HG02938 (cell line): ENCODE data around the gene DNAL1.

Source experiments
- ATAC-seq: cut with Tn5 transposase; IDR thresholded peaks from one replicate; pipeline ENCODE4 v1.9.1; 2021; ENCODE audit warnings: mild to moderate bottlenecking, moderate library complexity; ENCODE audit not compliant: unreplicated experiment

Gene DNAL1

DNA sequence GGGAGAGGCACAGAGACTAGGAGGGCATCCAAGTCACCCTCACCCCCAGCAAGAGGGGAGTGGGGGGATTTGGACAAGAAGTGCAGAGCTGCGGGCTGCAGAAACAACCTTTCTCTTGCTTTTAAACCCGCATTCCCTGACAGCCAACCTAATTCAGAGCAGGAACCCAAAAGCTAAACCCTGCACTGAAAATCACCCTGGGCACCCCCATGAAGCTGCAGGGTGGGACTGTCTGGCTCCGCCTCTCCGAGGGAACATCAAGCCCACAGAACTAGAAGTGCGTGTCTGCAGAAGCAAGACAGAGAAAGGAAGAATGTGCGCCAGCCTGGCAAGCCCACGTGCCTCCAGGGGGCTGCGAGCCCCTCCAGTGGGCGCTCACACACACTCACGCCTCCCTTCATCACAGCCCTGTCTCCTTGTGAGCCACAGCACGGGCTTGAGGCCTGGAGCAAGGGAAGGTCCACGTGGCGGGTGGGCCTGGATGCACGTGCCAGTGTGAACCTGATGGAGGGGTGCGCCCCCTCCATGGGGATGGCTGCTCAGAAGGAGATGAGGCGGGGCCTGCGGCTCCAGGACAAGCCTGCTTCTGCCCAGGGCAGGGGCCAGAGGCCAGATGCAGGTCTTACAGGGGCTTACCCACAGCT, 97.2 kb downstream of the DNAL1 start:
- ATAC-seq, result no peak

DNA sequence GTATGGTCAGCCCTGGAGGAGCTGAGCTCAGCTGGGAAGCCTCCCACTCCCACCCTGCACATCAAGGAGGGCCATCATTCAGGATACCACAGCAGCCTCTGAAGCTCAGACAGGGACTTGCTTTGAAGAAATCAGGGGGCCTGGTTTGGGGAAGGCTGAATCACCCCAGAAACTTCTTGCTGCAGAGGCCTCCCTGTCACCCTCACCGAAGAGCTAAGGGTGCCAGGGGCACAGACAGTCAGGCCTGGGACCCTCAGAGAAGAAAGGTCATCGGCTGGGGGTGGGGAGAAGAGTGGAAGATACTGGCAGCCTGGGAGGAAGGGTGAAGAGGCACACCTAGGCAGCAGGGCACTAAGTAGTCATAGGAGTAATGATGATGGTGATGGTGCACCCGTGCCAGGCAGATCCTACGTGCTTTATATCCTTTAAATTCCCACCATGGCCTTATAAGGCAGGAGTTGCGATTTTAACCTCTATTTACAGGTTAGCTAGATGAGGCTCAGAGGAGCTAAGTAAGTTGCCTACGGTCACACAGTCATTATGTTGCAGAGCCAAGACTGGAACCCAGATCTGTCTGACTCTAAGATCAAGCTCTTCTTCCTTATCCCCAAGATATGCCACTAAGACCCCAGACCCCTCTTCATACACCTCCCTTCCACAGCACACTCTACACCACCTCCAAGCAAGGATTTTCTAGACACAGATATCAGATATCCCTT, 97.9 kb downstream of the DNAL1 start:
- no peak for ATAC-seq

DNA sequence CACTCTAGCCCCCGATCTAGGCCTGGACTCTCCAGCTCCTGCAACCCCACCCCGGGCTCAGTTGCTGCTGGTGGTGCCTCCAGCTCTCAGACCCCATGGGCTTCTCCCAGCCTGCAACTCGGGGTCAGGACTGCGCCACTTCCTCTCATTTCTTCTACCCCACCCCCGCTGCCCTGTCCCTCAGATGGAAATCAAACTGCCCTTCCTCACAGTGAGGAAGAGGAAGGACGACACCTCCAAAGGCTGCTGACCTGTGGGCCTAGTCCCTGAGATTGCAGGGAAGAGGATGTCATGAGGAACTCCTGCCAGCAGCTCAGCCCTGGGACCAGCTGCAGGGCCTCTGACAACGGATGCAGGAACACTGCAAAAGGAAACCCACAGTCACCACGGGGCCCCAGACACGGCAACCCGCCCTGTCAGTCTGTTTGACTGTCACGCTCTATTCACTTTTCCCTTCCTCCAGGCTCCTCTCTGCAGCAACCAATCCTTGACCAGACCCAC, 98.7 kb downstream of the DNAL1 start:
- ATAC-seq, result peak; percentile 32

DNA sequence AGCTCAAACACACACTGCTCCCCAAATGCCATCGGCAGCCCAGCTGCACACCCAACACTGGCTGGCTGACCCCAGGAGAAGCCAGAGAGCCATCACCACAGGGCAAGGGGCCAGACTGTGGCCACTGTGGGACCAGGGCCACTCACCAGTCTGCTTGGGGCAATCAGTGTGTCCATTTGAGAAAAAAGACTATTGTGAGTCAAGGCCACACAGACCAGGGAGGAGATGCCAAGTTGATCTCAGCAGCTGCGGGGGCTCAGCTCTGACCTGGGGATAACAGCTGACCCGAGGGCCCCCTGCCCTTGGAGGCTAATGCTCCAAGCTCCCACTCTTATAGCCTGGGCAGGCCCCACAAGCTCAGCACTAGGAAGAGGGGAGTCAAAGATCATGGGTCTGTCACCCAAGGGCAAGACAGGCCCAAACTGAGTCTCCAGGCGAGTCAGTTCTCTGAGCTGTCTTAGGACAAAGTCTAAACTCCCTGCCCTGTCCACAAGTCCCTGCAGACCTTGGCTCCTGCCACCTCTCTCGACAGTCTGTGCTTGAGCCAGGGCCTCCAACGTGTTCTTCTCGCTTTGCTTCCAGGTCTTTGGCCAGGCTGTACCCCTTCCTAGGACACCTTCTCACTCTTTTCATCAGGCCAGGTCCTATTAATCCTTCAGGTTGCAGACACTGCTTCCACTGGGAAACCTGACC, 99.5 kb downstream of the DNAL1 start:
- ATAC-seq, result no peak

DNA sequence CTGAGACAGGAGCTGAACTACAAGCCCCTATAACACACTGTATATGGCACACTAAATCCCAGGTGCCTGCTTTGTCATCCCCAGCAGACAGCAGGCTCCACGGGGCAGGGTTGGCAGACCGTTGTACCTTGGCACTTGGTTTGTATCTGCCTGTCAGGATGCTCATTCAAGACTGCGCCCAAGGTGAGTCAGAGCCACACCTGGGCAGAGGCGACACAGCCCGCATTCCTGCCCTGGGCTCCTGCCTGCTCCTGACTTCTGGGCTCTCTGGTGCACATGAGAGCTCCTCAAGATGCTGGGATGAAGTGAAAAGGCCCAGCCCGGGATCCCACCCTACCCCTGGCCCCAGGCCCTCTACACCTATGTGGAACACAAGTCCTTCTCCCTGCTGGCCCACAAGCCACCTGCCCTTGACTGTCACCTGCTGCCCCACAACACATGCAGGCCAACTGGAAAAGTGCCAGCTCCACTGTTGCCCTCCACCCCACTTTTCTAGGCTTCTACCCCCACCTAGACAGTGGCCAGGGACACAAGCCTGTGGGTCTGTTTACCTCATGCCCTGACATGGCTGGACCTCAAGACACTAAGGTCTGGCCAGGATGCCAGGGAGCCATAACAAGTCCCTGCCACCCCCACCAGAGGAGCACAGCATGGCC, 100.2 kb downstream of the DNAL1 start:
- ATAC-seq, result no peak

DNA sequence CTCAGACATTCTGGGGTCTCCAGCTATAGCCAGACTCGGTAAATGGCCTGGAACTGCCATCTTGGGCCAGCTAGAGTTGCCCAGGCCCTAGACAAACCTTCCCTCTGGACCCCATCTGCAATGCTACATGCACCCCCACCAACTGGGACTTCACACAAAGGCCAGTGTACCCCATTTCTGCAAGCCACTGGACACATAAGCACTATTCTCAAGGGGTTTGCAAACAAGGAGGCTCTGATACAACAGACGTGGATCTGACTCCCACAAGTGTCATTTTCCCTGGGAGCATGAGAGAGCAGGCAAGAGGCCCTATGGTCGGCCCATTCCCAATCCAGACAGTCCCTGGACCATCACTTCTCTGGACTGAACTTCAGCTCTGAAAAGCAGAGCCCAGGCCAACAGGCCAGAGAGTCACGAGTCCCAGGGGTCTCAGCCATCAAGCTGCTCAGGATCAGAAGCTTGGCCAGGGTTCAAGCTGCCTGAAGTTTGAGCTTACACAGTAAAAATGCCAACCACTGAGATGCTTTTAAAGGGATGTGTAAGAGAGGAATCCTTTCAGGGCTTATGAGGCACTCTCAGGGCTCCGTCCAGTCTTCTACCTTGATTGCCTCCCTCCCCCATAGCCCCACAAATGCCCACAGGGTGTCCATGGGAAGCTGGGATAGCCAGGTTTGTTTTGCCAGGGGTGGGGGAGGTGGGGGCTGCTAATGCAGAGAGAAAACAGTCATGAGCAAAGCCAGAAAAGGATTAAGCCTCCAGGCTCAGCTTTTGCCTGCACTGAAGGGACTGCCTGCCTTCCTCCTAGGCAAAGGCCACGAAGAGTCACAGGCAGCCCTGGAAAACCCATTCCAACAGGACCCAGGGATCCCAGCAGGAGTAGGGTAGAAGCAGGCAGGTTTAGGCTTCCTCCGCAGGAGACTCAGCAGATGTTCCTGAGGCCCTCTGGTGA, 101.1 kb downstream of the DNAL1 start:
- no peak for ATAC-seq

DNA sequence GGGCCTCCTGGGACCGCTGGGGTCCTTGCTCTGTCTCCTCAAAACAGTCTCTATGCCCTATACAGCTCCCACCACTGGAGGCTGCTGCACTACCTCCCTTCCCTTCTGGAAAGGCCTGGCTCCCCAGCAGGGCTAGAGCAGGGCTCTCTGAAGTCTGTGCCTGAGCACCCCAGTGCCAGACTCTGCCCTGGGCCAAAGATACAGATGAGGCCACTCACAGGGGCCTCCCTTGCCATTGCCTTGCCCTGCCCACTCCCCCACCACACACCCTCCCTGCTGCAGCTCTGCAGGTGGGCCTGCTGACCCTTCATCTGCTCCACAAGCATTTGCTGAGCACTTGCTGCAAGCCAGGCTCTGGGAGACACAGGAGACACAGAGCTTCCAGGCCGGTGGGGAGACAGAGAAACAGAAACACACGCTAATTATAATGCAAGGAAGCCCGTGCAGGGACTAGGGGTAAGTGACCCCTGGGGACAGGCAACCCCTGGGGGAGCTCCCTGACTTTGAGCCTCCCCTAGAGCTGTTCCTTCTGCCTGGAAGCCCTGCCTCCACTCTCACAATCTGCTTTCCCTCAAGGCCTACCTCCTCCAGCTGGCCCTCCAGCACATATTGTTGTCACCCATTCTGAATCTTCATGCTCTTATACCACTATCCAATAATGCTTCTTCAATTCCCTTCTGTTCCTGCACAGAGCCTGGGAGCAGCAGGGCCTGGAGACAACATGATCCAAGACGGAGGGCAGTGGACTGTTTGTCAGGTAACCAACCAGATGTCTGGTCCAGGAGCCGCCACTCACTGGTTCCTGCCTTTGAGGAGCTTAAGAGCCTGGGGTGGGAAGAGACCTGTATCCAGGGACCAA, 102.0 kb downstream of the DNAL1 start:
- no peak for ATAC-seq

DNA sequence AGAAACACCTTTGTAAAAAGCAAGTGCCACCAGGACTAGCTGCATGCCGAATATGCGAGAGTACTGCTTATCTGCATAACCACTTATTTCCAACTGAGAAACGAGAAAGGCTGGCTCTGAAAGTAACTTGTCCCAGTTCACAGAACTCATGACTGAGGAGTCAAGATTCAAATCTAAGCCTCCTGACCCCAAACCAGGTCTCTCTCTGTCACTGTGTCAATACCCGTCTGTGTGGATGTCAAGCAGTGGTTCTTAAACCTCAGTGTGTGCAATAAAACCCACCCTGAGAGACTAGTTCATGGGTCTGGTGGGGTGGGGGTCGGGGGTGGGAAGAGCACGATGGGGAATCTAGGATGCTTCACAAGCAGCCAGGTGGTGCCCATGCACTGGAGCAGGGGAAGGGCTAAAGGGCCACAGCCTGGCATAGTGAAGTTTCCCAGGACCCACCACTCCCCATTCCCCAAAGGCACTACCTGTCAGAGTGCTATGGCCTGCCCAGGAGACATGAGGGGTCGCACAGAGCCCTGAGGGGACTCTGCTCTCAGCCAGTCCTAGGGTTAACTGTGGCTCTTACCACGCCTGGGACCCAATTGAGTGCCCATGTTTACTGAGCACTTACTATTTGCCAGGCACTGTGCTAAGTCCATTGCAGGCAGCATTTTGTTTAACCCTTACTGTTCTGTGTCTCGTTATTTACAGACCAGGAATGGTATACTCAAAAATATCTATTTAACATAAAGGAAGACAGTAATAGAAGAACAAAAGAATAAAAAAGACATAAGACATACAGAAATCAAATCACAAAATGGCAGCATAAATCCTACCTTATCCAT, 102.8 kb downstream of the DNAL1 start:
- no peak for ATAC-seq

DNA sequence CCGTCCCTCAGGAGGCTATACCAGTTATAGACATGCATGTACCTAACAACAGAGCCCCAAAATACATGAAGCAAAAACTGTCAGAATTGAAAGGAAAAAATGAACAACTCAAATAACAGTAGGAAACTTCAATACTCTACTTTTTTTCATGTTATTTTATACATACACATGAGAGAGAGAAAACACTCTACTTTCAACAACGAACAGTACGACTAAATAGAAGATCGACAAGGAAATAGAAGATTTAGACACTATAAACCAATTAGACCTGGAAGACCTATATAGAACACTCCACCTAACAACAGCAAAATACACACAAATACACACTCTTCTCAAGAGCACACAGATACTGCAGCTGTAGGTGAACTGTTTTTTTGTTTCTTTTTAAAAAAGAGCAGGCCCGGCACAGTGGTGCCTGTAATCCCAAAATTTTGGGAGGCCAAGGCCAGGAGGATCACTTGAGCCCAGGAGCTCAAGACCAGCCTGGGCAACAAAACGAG, 104.1 kb downstream of the DNAL1 start:
- ATAC-seq, result no peak

DNA sequence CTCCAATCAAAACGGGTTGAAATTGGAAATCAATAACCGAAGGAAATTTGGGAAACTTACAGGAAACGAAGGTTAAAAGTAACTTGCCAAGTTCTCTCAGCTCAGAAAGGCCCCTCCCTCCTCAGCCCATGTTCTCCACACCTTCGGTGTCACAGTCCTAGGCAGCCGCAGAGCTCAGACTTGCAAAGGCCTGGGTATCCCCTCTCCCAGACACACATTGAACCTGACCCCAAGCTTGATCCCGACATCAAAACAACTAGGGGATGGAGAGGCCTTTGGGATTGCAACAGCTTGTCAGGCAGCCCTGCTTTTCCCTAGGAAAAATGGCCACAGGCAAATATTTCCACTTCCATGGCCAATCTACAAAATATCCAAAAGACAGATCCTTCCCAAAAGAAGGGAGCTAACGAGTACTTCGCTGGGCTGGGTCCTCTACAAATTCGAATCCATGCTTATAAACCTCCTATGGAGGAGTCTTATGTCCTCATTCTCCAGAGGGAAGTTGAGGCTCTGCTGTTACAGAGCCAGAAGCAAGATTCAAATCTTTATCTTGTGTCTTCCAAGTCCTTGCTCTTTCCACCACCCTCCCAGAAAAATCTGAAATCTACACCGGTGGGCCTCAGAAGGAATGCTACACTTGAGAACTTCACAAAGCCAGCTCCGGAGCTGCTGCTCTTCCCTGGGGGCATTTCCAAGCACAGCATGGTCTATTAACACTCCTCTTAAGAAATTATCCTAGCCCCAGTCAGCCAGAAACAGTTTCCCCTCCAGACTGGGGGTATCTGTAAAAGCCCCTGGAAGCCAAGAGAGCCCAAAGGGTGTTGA, 105.1 kb downstream of the DNAL1 start:
- no peak for ATAC-seq

DNA sequence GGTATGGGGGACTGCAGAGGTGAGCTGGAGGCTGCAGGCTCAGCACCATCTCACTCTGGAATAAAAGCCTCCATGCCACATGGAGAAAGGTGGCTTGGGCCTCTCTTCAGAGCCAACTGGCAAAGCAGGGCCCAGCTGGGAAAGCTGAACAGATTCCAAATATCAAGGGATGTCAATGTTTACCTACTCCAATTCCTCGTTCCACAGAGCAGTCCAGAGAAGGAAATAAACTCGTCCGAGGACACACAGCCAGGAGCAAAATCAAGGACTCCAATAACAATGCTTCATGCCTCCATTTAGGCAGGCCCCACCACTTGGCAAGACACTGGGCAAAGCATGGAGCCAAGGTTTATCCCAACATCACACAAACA, 105.7 kb downstream of the DNAL1 start:
- ATAC-seq, result no peak

DNA sequence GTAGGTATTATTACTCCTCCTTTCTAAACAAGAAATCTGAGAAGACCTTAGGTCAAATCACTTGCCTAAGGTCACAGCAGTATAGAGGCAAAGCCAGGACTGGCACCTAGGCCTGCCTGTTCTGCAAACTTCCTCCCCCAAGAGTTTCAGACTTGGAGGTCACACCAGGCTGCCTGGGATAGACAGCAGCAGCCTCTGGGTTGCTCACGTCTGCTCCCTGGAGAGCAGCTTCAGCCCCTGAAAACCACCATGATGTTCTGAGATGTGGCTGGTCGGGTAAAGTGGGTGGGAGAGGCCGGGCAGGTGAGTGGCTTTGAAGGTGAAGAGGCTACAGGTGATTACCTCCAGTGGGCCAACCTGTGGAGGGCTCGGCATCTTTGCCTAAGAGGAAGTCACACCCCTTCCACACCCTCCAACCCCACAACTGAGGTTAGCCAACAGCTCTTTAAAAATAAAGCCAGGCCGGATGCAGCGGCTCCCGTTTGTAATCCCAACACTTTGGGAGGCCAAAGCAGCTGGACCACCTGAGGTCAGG, 106.4 kb downstream of the DNAL1 start:
- ATAC-seq, result no peak

DNA sequence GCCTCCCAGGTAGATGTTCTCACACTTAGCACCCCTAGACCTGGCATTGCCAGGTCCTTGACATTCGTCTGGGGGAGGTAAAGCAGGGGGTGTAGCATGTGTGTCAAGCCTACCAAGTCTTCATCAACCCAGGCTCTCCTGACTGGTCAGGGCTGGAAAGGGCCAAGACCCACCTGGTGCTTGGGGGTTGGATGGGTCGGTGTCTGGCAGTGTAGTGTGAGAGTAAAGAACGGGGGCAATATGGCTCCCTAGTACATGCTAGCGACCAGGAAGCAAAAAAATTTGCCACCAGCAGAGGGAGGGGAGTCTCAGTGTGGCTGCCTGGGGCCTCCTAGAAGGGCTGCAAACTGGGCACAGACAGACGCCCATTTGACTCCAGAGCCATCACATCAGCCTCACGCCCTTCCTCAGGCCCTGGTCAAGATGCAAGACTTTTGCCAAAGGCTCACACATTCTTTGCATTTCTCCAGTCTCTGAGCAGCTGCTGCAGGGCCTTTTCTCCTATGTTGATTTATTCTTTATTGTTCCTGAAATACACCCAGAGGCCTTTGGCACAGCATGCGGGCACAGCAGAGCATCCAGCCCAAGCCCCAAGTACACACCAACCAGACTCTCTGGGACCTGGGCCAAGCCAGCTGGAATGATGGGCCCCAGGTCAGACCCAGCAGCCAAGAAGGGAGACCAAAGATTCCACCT, 107.7 kb downstream of the DNAL1 start:
- no peak for ATAC-seq
